ENCODE results near the gene APPL2. TPM values are rescaled to one million over a fixed set of nuclear protein-coding genes. Genes with fewer than 3 reads are reported as not detected.

APPL2 gene
- polyA plus RNA-seq, 2 of the 4 experiments (the other 2 are of a cell fraction) = 24.1 to 62.6 TPM

DNA sequence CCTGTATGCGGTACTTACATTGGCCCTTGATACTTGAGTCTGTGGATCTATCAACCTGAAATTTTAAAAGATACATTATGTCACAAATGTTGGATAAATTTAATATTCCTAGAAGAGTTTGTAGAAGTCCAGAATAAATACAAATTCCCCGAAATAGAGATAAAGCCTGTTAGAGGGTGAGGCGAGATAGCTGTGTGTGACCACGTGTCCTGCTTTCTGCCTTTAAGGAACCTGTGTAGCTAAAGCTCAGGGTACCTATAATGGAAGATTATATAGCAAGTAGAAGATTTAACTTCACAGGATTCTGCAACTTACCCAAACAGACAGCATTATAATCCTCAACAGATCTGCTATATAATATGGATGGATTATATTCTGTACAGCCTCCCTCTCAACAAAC, 58.8 kb downstream of the APPL2 start:
- peak in 1 of 2 experiments; percentile 29; a peak in 1 of 6 replicates for ATAC-seq
- Histone ChIP-seq H3K4me3 (no peak overlapping the region), H3K9me3 (0 out of 3 replicates have a peak, but pooled peaks cover 1% of the 10 kb centered on the region), H3K4me1 (no peaks in the 10 kb centered on the region), H3K27ac (no peak overlapping the region), H3K4me2 (no peak overlapping the region)
- TF ChIP-seq EP300 (IDR thresholded peaks at IDR 0.05) = no peak
- no peak for TF ChIP-seq ESRRA (IDR thresholded peaks at IDR 0.05; ENCODE audit: borderline replicate concordance, low read length)
- no peak for TF ChIP-seq HOXB5 (CRISPR knock-in tag; IDR thresholded peaks at IDR 0.05)
- TF ChIP-seq, protein P1, sequence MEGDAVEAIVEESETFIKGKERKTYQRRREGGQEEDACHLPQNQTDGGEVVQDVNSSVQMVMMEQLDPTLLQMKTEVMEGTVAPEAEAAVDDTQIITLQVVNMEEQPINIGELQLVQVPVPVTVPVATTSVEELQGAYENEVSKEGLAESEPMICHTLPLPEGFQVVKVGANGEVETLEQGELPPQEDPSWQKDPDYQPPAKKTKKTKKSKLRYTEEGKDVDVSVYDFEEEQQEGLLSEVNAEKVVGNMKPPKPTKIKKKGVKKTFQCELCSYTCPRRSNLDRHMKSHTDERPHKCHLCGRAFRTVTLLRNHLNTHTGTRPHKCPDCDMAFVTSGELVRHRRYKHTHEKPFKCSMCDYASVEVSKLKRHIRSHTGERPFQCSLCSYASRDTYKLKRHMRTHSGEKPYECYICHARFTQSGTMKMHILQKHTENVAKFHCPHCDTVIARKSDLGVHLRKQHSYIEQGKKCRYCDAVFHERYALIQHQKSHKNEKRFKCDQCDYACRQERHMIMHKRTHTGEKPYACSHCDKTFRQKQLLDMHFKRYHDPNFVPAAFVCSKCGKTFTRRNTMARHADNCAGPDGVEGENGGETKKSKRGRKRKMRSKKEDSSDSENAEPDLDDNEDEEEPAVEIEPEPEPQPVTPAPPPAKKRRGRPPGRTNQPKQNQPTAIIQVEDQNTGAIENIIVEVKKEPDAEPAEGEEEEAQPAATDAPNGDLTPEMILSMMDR (IDR thresholded peaks at IDR 0.05) = no peak
- no peak for TF ChIP-seq ZC3H11A (IDR thresholded peaks at IDR 0.05)
- no peak for TF ChIP-seq RFX5 (IDR thresholded peaks at IDR 0.05)
- TF ChIP-seq RAD21 (conservative IDR thresholded peaks at IDR 0.05 in 1 of 2, IDR thresholded peaks at IDR 0.05 in 1 of 2) = no peak
- TF ChIP-seq EHMT2 (IDR thresholded peaks at IDR 0.05; ENCODE audit: low read depth) = no peak
- TF ChIP-seq, protein P2, sequence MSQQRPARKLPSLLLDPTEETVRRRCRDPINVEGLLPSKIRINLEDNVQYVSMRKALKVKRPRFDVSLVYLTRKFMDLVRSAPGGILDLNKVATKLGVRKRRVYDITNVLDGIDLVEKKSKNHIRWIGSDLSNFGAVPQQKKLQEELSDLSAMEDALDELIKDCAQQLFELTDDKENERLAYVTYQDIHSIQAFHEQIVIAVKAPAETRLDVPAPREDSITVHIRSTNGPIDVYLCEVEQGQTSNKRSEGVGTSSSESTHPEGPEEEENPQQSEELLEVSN (IDR thresholded peaks at IDR 0.05; ENCODE audit: borderline replicate concordance, low read depth) = no peak
- TF ChIP-seq HEYL (CRISPR knock-in tag; IDR thresholded peaks at IDR 0.05) = no peak
- TF ChIP-seq CBX8 (IDR thresholded peaks at IDR 0.05) = no peak
- TF ChIP-seq, protein P3, sequence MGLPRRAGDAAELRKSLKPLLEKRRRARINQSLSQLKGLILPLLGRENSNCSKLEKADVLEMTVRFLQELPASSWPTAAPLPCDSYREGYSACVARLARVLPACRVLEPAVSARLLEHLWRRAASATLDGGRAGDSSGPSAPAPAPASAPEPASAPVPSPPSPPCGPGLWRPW (IDR thresholded peaks at IDR 0.05) = no peak
- no peak for TF ChIP-seq RCOR1 (IDR thresholded peaks at IDR 0.05; ENCODE audit: low read depth, low read length)
- no peak for TF ChIP-seq ZNF302 (CRISPR knock-in tag; IDR thresholded peaks at IDR 0.05)
- TF ChIP-seq POLR2AphosphoS2 (conservative IDR thresholded peaks at IDR 0.05; ENCODE audit: low read length) = no peak
- TF ChIP-seq MYC (IDR thresholded peaks at IDR 0.05; ENCODE audit: borderline replicate concordance, low read length) = no peak
- TF ChIP-seq MAFK (IDR thresholded peaks at IDR 0.05; ENCODE audit: partially characterized antibody) = no peak
- TF ChIP-seq FOSB (CRISPR knock-in tag; IDR thresholded peaks at IDR 0.05) = no peak
- CTCF ChIA-PET = interaction anchor here (0.6 kb wide), 1 partner anchor 409 kb away, joined by 3 read pairs; no protein-coding TSS in a partner anchor
- no peak for FAIRE-seq
- DNase-seq (ENCODE audit: low read depth in 1 of 2, low spot score in 1 of 2) = no peak
- 92% methylated on average over 4 of the region's 4 CpGs for WGBS (ENCODE audit: missing lambda C conversion rate)
- POLR2A ChIA-PET = no interaction called here

DNA sequence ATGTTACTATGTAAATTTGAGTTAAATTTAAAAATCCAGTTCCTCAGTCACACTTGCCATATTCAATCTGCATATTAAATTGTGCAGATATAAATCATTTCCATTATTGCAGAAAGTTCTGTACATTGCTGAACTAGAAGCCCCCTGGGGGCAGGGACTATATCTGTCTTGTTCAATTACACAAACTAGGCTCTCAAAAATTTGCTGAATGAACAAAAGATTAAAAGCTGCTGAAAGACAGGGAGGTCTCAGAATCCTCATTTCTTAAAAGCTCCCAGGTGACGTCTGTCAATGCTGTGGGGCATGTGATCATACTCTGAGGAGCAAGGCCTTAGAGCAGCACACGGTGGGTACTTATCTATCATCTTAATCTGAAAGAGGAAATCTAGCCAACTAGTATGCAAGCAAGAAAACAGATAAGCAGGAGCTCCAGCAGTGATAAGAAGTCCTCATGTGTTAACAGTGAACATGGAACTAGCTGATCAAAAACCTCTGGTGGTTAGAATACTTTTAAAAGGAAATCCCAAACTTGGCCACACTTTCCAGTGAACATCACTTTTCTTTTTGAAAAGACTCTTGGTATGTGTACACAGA, 60.5 kb downstream of the APPL2 start:
- Histone ChIP-seq H3K4me1 (no peaks in the 10 kb centered on the region), H3K4me3 (no peak overlapping the region), H3K9me3 (no peaks in the 10 kb centered on the region), H3K27ac (no peak overlapping the region), H3K4me2 (no peak overlapping the region)
- TF ChIP-seq MAFK (IDR thresholded peaks at IDR 0.05; ENCODE audit: partially characterized antibody) = peak; percentile 26
- TF ChIP-seq, protein P1 (IDR thresholded peaks at IDR 0.05) = no peak
- DNase-seq (ENCODE audit: low read depth in 1 of 2, low spot score in 1 of 2) = no peak
- no peak; a peak in 1 of 6 replicates for ATAC-seq
- WGBS (ENCODE audit: missing lambda C conversion rate) = 84% methylated on average over 2 of the region's 2 CpGs
- FAIRE-seq = no peak
- CTCF ChIA-PET = interaction anchor here (1.3 to 1.6 kb wide), 2 partner anchors 14 to 58 kb away, joined by 3 read pairs; no protein-coding TSS in a partner anchor
- POLR2A ChIA-PET = no interaction called here

Measured in A549 (cell line).